ENCODE data around the gene LAMP1.

LAMP1 gene

DNA sequence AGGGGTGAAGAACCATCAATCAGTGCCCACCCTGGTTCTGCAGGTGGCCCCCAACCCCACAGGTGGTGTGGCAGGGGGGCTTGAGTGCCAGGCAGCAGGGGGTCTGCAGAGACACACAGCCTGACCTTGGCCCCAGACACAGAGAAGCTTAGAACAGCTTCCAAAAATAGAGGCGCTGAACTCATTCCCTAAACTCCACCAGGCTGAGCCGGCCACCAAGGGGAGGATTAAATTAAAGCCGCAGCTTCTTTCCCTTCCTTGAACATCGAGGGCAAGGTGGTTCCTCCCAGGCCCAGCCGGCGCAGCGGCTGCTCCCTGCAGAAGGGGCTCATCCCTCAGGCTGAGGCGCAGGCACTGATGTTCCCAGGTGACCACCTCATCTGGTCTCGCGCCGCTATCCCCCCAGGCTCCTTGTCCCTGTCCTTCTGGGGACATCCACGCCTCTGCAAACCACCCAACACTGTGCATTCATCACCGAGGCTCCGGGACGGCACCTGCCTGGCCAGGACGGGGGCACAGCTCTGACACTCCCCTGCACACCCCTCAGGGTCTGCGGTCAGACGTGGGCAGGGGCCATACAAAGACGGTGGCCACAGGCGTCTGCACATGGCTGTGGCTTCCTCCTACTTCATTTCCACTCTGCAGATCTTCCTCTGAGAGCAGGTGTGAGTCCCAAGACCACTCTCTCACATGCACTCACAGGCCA lies 30.9 kb downstream of the LAMP1 start:
- Mint-ChIP-seq H3K36me3 (ENCODE audit: low read depth) (peaks cover 17% of the 10 kb centered on the region), H3K27me3 (ENCODE audit: low read depth) (no peaks in the 10 kb centered on the region), H3K9me3 (no peaks in the 10 kb centered on the region), H3K27ac (no peak overlapping the region), H3K4me3 (no peak overlapping the region), H3K4me1 (peaks cover under 1% of the 10 kb centered on the region)
- TF ChIP-seq, protein P1, sequence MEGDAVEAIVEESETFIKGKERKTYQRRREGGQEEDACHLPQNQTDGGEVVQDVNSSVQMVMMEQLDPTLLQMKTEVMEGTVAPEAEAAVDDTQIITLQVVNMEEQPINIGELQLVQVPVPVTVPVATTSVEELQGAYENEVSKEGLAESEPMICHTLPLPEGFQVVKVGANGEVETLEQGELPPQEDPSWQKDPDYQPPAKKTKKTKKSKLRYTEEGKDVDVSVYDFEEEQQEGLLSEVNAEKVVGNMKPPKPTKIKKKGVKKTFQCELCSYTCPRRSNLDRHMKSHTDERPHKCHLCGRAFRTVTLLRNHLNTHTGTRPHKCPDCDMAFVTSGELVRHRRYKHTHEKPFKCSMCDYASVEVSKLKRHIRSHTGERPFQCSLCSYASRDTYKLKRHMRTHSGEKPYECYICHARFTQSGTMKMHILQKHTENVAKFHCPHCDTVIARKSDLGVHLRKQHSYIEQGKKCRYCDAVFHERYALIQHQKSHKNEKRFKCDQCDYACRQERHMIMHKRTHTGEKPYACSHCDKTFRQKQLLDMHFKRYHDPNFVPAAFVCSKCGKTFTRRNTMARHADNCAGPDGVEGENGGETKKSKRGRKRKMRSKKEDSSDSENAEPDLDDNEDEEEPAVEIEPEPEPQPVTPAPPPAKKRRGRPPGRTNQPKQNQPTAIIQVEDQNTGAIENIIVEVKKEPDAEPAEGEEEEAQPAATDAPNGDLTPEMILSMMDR (IDR thresholded peaks at IDR 0.05; ENCODE audit: unreplicated experiment in 3 of 3): no peak

DNA sequence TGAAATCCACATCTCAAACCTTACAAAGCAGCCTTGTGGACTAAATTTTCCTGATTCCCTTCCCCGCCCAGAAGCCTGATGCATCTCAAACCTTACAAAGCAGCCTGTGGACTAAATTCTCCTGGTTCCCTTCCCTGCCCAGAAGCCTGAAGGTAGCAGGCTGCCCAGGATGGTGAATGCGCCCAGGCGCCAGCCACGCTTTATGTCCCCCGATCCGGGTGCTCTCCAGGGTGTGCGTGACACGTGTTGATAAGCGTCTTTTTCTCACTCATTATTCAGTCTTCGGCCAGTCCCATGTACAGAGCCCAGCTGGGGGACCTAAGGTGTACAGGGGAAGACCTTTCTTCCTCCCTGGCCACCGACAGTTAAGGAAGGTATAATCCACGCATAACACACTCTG lies 31.8 kb downstream of the LAMP1 start:
- H3K27ac Mint-ChIP-seq: no peak overlapping the region
- H3K27me3 Mint-ChIP-seq (ENCODE audit: low read depth): no peaks in the 10 kb centered on the region
- TF ChIP-seq, protein P1 (IDR thresholded peaks at IDR 0.05; ENCODE audit: unreplicated experiment in 3 of 3): no peak
- peaks cover 8% of the 10 kb centered on the region for H3K36me3 Mint-ChIP-seq (ENCODE audit: low read depth)
- H3K4me3 Mint-ChIP-seq: no peak overlapping the region
- no peaks in the 10 kb centered on the region for H3K4me1 Mint-ChIP-seq
- no peaks in the 10 kb centered on the region for H3K9me3 Mint-ChIP-seq

DNA sequence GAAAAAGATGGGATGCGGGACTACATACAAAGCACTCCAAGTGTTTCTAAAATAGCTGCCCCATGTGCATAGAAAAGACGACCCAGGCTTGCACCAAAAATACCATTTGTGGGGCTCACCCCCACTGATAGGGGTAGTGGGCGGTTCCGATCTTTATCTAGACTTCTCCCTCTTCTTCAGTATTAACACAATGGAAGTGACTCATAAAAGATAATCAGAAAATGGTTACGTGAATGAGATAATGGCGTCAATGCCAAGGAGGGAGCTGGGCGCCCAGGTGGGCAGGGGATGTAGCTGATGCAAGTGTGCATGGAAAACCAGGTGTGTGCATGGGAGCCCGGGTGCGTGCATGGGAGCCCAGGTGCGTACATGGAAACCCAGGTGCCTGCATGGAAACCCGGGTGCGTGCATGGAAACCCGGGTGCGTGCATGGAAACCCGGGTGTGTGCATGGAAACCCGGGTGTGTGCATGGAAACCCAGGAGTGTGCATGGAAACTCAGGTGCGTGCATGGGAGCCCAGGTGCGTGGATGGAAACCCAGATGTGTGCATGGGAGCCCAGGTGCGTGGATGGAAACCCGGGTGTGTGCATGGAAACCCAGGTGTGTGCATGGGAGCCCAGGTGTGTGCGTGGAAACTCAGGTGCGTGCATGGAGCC lies 32.7 kb downstream of the LAMP1 start:
- no peak overlapping the region for H3K27ac Mint-ChIP-seq
- no peaks in the 10 kb centered on the region for H3K27me3 Mint-ChIP-seq (ENCODE audit: low read depth)
- H3K9me3 Mint-ChIP-seq: no peaks in the 10 kb centered on the region
- H3K4me1 Mint-ChIP-seq: no peaks in the 10 kb centered on the region
- TF ChIP-seq, protein P1 (IDR thresholded peaks at IDR 0.05; ENCODE audit: unreplicated experiment in 3 of 3): no peak
- H3K4me3 Mint-ChIP-seq: no peak overlapping the region
- peaks cover 4% of the 10 kb centered on the region for H3K36me3 Mint-ChIP-seq (ENCODE audit: low read depth)

DNA sequence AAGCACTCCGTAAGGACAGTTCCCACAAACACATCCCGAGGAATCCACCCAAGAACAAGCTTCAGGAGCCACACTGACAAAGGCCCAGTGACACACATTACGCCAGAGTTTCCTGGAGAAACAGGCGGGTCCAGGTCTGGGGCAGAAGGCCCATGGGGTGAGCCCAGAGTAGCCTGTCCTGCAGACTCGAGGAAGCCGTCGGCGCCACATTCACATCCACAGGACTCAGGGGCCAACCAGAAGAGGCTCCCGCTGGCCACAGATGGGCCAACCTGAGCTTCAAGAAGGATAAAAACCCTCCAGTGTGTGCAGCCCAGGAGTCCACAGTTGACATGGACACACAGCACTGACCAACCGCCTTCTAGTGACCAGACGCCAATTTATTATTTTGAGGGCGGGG lies 35.6 kb downstream of the LAMP1 start:
- Mint-ChIP-seq H3K4me1 (no peaks in the 10 kb centered on the region), H3K36me3 (ENCODE audit: low read depth) (peaks cover 12% of the 10 kb centered on the region), H3K27ac (no peak overlapping the region), H3K4me3 (no peak overlapping the region), H3K9me3 (no peaks in the 10 kb centered on the region), H3K27me3 (ENCODE audit: low read depth) (no peaks in the 10 kb centered on the region)
- TF ChIP-seq, protein P1 (IDR thresholded peaks at IDR 0.05; ENCODE audit: unreplicated experiment in 3 of 3): no peak

DNA sequence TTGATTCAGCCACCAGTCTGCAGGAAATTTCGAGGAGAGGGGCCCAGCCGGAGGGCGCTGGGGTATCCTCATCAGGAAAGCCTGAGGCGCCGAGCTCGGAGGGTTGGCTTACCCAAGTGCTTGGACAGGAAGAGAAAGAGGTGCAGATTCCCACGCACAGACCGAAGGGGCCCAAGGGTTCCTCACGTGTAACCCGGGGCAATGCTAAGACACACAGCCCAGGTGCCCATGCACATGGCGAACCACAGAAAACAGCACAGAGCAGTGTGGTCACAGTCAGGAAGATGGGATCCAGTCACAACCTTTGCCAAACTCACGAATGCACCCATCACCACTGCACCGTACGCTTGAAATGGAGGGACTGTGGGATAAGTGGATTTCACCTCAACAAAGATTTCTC lies 36.0 kb downstream of the LAMP1 start:
- Mint-ChIP-seq H3K36me3 (ENCODE audit: low read depth) (peaks cover 12% of the 10 kb centered on the region), H3K9me3 (no peaks in the 10 kb centered on the region), H3K4me3 (no peak overlapping the region), H3K4me1 (no peaks in the 10 kb centered on the region), H3K27ac (no peak overlapping the region), H3K27me3 (ENCODE audit: low read depth) (no peaks in the 10 kb centered on the region)
- TF ChIP-seq, protein P1 (IDR thresholded peaks at IDR 0.05; ENCODE audit: unreplicated experiment in 3 of 3): no peak

DNA sequence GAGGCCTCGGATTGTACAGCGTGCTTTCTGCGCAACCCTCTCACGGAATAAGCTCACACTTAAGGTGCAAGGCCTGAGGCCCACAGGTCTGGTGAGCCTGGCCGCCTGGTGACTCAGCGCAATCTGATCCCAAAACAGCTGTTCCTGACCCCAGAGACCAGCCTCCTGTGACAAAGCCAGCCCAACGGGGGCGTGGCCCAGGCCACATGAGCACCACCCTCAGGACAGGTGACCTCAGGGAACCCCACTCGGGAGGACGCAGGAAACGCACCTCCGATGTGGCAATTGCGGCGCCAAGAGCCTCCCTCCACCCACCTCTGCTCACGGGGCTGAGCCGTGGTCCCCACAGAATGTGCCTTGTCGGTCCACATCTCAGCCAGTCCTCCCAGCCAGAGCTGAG lies 40.5 kb downstream of the LAMP1 start:
- Mint-ChIP-seq H3K36me3 (ENCODE audit: low read depth) (peaks cover 29% of the 10 kb centered on the region), H3K9me3 (no peaks in the 10 kb centered on the region), H3K4me3 (no peak overlapping the region), H3K4me1 (no peaks in the 10 kb centered on the region), H3K27me3 (ENCODE audit: low read depth) (peaks cover 3% of the 10 kb centered on the region), H3K27ac (no peak overlapping the region)
- TF ChIP-seq, protein P1 (IDR thresholded peaks at IDR 0.05; ENCODE audit: unreplicated experiment in 3 of 3): no peak
